Upper lobe of left lung (tissue), 4 donors: ENCODE data around the gene PCSK1.

Source experiments
- CTCF ChIP-seq, 6 experiments: fragments of 450-650 bp in 4 of 6; fragments of 200-600 bp in 2 of 6; sonication (generic) in 2 of 6; IDR thresholded peaks; one replicate each; pipeline ENCODE4 v1.5.1; 2016 to 2019; ENCODE audit warnings: antibody characterized with exemption in 6 of 6
- POLR2AphosphoS5 ChIP-seq, 2 donors: sonication (generic); formaldehyde crosslinking; IDR thresholded peaks; one replicate each; pipeline ENCODE4 v1.5.1; 2017; ENCODE audit warnings: antibody characterized with exemption in 2 of 2

GRCh38 chr5:96373381-96373733 is 59.7 kb downstream of the PCSK1 start:
- no peak for TF ChIP-seq CTCF (IDR thresholded peaks at IDR 0.05)
- no peak for TF ChIP-seq POLR2AphosphoS5 (IDR thresholded peaks at IDR 0.05)
